ENCODE data around the gene SHB.

SHB gene

GRCh38 chr9:37984672-37985611 lies 84.1 kb downstream of the SHB start:
- DNase-seq, result no peak

DNA sequence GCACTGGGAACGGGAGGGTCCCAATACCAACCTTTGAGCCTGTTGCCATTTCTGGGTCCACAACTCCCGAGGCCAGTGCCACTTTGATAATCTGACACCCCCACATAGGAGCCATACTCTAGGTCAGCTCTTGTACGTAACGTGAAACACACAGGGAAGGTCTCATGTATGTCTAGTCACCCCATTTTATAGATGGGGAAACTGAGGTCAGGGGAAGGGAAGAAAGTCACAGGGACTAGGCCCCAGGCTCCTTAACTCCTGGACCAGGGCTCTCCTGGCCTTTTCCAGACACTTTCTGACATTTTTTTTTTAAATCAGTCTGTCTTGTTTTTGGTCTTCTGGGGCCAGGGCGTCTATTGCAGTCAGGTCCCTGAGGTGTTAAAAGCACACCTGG lies 84.8 kb downstream of the SHB start:
- DNase-seq, result no peak

- DNase-seq, result no peak
Measured at GRCh38 chr9:37983381-37984067, 85.5 kb downstream of the SHB start.

DNA sequence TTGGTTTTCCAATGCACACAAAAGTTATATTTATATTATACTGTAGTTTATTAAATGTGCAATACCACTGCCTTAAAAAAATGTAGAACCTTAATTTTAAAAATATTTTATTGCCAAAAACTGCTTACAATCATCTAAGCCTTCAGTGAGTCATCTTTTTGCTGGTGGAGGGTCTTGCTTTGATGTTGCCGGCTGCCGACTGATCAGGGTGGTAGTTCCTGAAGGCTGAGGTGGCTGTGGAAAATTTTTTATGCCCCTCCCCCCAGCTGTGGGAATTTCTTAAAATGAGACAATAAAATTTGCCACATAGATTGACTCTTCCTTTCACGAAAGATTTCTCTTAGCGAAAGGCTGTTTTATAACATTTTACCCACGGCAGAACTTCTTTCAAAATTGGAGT lies 89.2 kb downstream of the SHB start:
- no peak for DNase-seq

DNA sequence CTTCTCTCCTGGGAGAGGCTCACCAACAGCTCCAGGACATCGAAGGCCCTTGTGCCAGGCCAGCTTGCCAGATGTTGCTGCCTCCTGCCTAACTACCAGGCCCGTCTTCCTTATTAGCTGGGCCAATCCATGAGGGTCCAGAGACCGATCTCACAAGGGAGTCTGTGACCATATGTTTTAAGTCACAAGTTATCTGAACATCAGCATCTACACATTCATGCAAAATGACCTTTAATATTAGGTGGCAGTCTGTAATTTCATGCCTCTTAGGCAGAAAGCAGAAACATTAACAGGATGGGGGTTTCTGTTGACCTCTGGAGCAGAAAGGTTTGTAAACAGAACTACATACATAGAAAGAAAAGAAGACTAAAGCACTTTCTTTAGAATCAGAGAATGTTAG lies 90.0 kb downstream of the SHB start:
- no peak for DNase-seq

DNA sequence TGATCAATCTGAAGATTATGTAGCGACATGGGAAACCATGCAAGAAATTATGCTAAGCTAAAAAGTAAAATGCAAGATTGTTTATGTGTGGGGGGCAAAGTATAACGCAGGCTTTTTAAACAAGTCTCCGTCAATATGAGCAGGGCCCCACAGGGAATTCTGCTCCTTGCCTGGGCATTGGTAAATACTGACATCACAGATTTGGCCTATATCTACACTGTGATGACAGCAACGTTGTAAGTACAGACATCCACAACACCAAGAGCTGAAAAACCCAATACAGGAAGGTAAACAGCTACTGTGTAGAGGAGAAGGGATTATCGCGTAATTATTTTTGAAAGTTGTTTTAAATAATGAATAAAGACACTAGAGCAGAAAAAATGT lies 90.6 kb downstream of the SHB start:
- DNase-seq, result no peak

DNA sequence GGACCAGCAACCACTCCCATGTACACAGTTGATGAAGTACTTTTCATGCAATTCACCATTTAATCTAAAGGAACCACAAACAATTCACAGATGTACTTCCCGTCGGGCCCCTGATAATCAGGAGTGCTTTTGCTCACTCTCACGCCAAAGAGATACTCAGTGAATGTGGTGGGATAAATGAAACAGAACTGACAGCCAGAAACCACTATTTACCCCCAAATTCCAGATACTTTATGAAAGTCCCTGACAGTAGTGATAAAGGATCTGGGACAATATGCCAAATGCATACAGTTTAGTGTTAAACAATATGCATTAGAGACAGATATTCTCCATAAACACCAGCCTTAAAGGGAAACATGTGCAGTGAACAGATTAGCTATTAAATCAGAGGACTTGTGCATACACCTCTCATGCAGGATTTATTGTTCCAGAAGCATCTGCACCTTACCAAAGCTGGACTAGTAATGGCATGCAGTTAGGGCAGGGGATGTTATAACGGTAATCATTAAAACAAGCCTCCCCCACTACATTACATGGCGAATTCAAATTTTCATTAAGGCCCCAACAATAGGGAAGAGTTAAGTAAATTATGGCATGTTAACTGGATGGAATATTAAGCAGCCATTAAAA lies 91.1 kb downstream of the SHB start:
- no peak for DNase-seq

GRCh38 chr9:37976714-37977477 lies 92.1 kb downstream of the SHB start:
- DNase-seq, result no peak

DNA sequence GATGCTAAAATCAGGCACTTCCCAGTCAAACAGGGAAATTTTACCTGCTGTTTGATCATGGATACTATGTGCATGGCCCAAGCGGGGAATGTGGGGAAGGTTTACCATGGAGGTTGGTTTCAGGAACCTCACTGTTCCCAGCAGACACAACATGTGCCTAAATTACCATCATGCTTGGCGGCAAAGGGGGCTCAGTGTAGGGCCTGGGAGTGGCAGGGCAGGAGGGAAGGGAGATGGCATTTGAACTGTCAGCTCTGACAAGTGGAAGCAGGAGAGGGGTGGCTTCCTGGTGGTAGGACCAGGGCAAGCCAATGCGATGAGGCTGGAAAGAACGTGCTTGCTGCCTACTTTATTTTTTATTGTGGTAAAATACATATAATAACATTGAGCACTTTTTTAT lies 93.4 kb downstream of the SHB start:
- no peak for DNase-seq

DNA sequence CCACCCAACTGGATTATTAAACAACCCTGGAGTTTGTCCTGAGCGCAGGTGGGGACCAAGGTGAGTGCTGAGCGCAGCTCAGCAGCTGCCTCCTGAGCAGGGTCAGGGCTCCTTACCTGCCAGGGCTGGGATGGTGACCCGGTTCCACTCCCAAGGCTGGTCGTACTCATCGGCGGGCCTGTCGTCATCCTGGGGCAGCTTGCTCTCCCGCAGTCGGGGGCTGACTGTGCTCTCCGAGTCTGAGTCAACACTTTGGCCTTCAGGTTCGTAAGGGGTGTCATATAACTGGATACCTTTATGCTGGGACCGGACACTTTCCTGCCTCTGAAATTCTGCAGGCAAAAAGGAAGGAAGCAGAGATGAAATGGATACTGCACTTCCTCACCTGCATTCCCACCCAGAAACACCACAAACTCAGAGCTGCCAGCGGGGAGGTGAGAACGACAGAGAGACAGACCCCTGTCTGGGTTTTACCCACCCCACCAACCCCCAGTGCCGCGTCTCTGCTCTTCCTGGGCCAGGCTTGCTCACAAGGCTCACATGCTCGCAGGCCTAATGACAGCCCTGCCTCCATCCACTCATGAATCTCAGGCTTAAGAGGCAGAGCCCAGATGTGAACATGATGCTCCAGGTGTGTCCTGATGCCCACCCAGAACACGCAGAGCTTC lies 94.4 kb downstream of the SHB start:
- DNase-seq, result no peak

- DNase-seq, result no peak
Measured at GRCh38 chr9:37972351-37972848, 96.6 kb downstream of the SHB start.

DNA sequence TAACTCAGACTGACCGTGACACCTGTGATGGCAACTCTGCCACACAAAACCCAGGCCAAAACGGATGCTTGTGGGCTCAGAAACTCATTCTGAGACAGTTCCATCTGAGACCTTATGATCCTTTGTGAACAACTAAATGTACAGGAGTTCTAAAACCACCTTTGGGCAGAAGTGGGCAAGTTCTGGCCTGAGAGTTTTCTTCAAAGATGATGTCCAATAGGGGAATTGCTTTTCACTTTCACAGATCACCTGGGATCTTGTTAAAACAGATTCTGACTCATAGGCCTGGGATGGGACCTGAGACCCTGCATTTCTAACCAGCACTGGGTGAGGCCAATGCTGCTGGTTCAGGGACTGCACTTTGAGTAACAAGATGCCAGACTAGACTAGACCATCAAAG lies 97.3 kb downstream of the SHB start:
- DNase-seq, result no peak

DNA sequence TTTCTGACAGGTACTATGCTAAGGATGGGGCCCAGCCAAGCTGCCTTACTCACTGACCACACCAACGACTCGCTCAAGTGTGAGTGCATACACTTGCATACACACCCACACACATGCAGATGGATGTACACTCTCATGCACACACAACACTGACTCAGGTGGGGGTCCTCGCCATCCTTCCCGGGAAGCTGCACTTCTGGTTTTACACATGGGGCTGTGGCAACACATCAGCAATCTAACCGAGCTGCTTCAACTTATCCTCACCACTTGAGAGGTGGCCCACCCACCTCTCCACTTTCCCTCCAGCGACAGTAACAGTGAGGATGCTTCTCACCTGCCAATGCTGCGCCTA lies 97.9 kb downstream of the SHB start:
- DNase-seq, result no peak

DNA sequence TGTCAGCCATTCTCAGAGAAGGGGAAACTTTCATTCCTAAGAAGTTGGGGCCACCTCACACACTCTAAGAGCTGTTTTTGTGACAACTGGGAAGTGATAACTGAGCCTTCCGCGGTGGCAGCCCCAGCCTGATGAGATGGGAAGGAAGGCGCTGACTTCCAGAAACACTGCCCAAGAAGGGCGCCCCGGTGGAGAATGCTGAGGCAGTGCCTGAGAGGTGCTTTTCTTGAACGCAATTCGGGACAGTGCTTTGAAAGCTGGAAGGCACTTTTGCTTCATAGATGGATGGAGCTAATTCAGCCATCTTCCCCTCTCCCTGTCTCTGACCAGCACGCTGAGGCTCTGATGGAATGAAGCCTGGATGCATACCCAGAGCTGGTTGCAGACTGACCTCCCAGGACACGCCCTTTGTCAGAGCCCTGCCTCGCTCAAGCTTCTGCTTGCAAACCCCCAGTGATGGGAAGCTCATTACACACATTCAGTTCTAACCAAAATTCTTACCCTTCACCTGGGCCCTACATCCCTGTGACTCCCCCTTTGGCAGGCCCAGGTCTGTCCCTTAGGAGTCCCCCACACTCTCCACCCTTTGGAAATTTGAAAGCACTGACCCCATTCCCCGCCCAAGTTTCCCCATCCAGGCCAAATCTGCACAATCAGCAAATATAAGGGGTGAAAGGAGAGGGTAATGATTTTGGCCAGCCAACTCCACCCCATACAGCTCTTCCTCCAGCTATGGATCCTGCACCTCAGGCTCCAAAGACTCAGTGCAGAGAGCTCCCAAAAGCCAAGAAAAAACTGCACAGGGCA lies 98.5 kb downstream of the SHB start:
- DNase-seq, result no peak

GRCh38 chr9:37969558-37970300 lies 99.3 kb downstream of the SHB start:
- DNase-seq, result no peak

DNA sequence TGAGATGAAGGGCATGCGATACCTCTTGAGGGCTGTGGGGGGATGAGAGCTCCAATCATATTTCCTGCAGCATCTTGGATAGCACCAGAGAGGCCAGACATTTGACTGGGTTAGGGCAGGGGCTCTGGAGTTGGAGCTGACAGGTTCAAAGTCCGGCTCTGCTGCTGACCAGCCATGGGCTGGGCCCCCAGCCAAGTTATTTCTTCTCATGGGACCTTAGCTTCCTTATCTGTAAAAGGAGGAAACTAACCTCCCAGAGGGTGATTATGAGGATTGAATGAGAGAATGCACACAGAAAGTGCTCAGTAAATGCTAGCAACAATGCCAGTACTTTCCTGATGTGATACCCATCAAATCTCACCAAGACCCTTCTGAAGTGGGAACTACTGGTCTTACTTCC lies 99.9 kb downstream of the SHB start:
- DNase-seq, result no peak

GRCh38 chr9:37968228-37968701 lies 100.8 kb downstream of the SHB start:
- DNase-seq, result no peak

GRCh38 chr9:37967761-37968080 lies 101.3 kb downstream of the SHB start:
- no peak for DNase-seq

- no peak for DNase-seq
Measured at GRCh38 chr9:37967014-37967760, 101.8 kb downstream of the SHB start.

DNA sequence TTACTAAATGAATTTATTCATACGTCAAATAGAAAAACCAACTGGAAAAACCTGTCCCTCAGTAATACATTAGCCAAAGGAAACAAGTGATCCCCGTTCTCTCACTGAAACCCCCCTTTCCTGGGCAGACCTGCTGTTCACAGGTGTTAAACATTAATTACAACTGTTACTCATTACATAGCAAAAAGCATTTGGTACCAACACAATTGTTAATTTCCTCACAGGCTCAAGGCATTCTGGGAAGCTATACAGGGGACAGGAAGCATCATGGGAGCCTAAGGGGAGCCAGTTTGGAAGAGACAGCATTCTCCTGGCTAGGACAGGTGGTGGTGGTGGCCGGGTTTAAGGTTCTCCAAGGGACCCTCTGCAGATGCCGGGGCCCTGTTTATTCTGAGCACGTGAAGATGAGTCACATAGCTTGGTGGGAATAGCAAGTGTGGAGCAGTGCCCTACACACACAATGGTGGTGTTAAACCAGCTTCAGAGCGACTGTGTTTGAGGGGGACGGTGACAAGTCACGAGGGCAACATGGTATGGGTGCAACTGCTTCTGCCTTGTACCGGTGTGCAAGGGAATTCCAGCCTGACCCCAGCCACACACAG lies 102.5 kb downstream of the SHB start:
- DNase-seq, result no peak
